Measurements from ENCODE around the gene NRIP3. TPM values are rescaled to one million over a fixed set of nuclear protein-coding genes. Genes with fewer than 3 reads are reported as not detected.
"Not testable (repeated sequence)": the region's sequence is repeated elsewhere in the genome, so short reads cannot be mapped to it uniquely, and the experiment has no call there.

NRIP3 gene
- total RNA-seq, 1 experiment from 2014 or later: not detected

DNA sequence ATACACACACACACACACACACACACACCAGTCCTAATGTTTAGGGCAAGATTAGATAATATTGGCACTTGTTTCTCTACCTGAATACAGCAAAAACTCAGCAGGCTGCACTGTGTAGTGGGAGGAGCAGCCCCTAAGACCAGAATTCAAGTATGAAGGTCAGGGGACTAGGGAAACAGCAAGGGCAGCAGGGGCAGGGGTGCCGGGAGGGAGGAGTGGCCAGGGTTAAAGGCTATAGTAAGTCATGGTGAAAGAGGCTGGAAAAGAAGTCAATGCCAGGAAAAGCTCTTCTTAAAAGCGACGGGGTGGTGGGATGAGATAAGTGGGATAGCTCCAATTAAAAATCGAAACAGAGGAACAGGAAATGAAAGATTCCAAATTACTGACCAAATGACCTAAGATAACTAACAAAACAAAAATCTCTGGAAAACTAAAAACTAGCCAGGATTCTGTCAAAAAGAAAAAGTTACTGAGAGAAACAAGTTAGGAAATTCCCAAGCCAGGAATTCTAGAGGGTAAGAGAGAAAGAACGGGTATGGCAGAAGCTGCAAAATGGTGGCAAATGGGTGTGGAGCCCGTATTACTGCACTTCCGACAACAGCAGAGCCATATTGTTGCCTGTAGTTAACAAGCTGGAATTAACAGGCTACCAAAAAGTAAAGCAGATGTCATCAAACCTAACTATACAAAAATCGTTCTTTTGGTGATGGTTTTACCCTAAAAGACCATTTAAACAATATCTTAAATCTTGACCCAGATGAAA, 62.3 kb downstream of the NRIP3 start:
- Histone ChIP-seq H3K79me2 (ENCODE audit: low read length) (no peaks in the 10 kb centered on the region), H3K9me2 (replicated peaks; ENCODE audit: low read length) (no peaks in the 10 kb centered on the region), H3K27ac (ENCODE audit: low read length) (no peak overlapping the region), H3F3A (ENCODE audit: low read length, unreplicated experiment) (no peaks in the 10 kb centered on the region), H3K36me3 (ENCODE audit: low read depth, low read length) (no peaks in the 10 kb centered on the region), H3K9ac (ENCODE audit: low read length) (no peak overlapping the region), H3K4me1 (ENCODE audit: insufficient read depth, low read length) (no peaks in the 10 kb centered on the region), H3K27me3 (ENCODE audit: low read length) (no peaks in the 10 kb centered on the region), H3K4me3 (ENCODE audit: low read length) (no peak overlapping the region), H3K9me3 (ENCODE audit: low read length) (no peaks in the 10 kb centered on the region), H3K4me2 (ENCODE audit: low read length) (no peak overlapping the region), H4K20me1 (ENCODE audit: low read length) (no peaks in the 10 kb centered on the region), H2AFZ (ENCODE audit: low read length) (no peak overlapping the region)
- ATAC-seq: no peak
- ChIA-PET POLR2A (ENCODE audit: unreplicated experiment) (interaction anchor here (0.6 kb wide), 1 partner anchor 253 kb away, joined by 3 read pairs; no protein-coding TSS in a partner anchor), CTCF (no interaction called here)
- BruUV-seq (replicated peaks): no TSS peak
- TF ChIP-seq CTCF (conservative IDR thresholded peaks at IDR 0.05; ENCODE audit: low read depth, low read length): no peak
- TF ChIP-seq EZH2phosphoT487 (IDR thresholded peaks at IDR 0.05; ENCODE audit: borderline replicate concordance, low read length): no peak
- TF ChIP-seq EZH2 (IDR thresholded peaks at IDR 0.05; ENCODE audit: low read length, unreplicated experiment): no peak
- intact Hi-C loops (cut with micrococcal nuclease): no loop called here
- DNase-seq: no peak

GRCh38 chr11:8937659-8938058, 66.1 kb downstream of the NRIP3 start:
- Histone ChIP-seq H4K20me1 (ENCODE audit: low read length) (no peaks in the 10 kb centered on the region), H3K9me2 (replicated peaks; ENCODE audit: low read length) (no peaks in the 10 kb centered on the region), H3K9me3 (ENCODE audit: low read length) (no peaks in the 10 kb centered on the region), H3K9ac (ENCODE audit: low read length) (no peak overlapping the region), H3K79me2 (ENCODE audit: low read length) (no peaks in the 10 kb centered on the region), H3K4me3 (ENCODE audit: low read length) (no peak overlapping the region), H3K27me3 (ENCODE audit: low read length) (no peaks in the 10 kb centered on the region), H3K4me1 (ENCODE audit: insufficient read depth, low read length) (peaks cover 7% of the 10 kb centered on the region; the same call in 1 of the 2 replicates), H3K36me3 (ENCODE audit: low read depth, low read length) (no peaks in the 10 kb centered on the region), H3F3A (ENCODE audit: low read length, unreplicated experiment) (no peaks in the 10 kb centered on the region), H2AFZ (ENCODE audit: low read length) (no peak overlapping the region), H3K27ac (ENCODE audit: low read length) (no peak overlapping the region), H3K4me2 (ENCODE audit: low read length) (no peak overlapping the region)
- no peak for ATAC-seq
- no TSS peak for BruUV-seq (replicated peaks)
- DNase-seq: no peak
- TF ChIP-seq CTCF (conservative IDR thresholded peaks at IDR 0.05; ENCODE audit: low read depth, low read length) (no peak), EZH2phosphoT487 (IDR thresholded peaks at IDR 0.05; ENCODE audit: borderline replicate concordance, low read length) (no peak), EZH2 (IDR thresholded peaks at IDR 0.05; ENCODE audit: low read length, unreplicated experiment) (no peak)
- POLR2A ChIA-PET (ENCODE audit: unreplicated experiment): no interaction called here
- CTCF ChIA-PET: no interaction called here
- intact Hi-C loops (cut with micrococcal nuclease): no loop called here

GRCh38 chr11:8937159-8937558, 66.6 kb downstream of the NRIP3 start:
- Histone ChIP-seq H3K36me3 (ENCODE audit: low read depth, low read length) (no peaks in the 10 kb centered on the region), H3K27me3 (ENCODE audit: low read length) (no peaks in the 10 kb centered on the region), H3K9me2 (replicated peaks; ENCODE audit: low read length) (no peaks in the 10 kb centered on the region), H2AFZ (ENCODE audit: low read length) (no peak overlapping the region), H3K4me2 (ENCODE audit: low read length) (no peak overlapping the region), H3K79me2 (ENCODE audit: low read length) (no peaks in the 10 kb centered on the region), H3K4me3 (ENCODE audit: low read length) (no peak overlapping the region), H3K4me1 (ENCODE audit: insufficient read depth, low read length) (peaks cover 7% of the 10 kb centered on the region; the same call in 1 of the 2 replicates), H3K27ac (ENCODE audit: low read length) (no peak overlapping the region), H3K9me3 (ENCODE audit: low read length) (no peaks in the 10 kb centered on the region), H3K9ac (ENCODE audit: low read length) (no peak overlapping the region), H3F3A (ENCODE audit: low read length, unreplicated experiment) (no peaks in the 10 kb centered on the region), H4K20me1 (ENCODE audit: low read length) (no peaks in the 10 kb centered on the region)
- no peak for TF ChIP-seq CTCF (conservative IDR thresholded peaks at IDR 0.05; ENCODE audit: low read depth, low read length)
- BruUV-seq (replicated peaks): no TSS peak
- intact Hi-C loops (cut with micrococcal nuclease): no loop called here
- ATAC-seq (no peak), DNase-seq (no peak)
- POLR2A ChIA-PET (ENCODE audit: unreplicated experiment): no interaction called here
- CTCF ChIA-PET: no interaction called here

GRCh38 chr11:8935789-8936188, 68.0 kb downstream of the NRIP3 start:
- DNase-seq; H4K20me1 ChIP-seq (ENCODE audit: low read length); H3K9ac ChIP-seq (ENCODE audit: low read length); H3K4me2 ChIP-seq (ENCODE audit: low read length); BruUV-seq (replicated peaks); H2AFZ ChIP-seq (ENCODE audit: low read length); H3K4me3 ChIP-seq (ENCODE audit: low read length); H3K79me2 ChIP-seq (ENCODE audit: low read length); H3K4me1 ChIP-seq (ENCODE audit: insufficient read depth, low read length); H3F3A ChIP-seq (ENCODE audit: low read length, unreplicated experiment); intact Hi-C loops (cut with micrococcal nuclease); H3K9me3 ChIP-seq (ENCODE audit: low read length); H3K9me2 ChIP-seq (replicated peaks; ENCODE audit: low read length); H3K36me3 ChIP-seq (ENCODE audit: low read depth, low read length); H3K27ac ChIP-seq (ENCODE audit: low read length); CTCF ChIA-PET; H3K27me3 ChIP-seq (ENCODE audit: low read length); ATAC-seq: not testable (repeated sequence)
- POLR2A ChIA-PET (ENCODE audit: unreplicated experiment): interaction anchor here (0.7 kb wide), 1 partner anchor 21 kb away, joined by 8 read pairs; no protein-coding TSS in a partner anchor

All from PC-3 (cell line).